Brain microvascular endothelial cell (primary cell): ENCODE data around the gene DHPS.
"Not testable (repeated sequence)": the region's sequence is repeated elsewhere in the genome, so short reads cannot be mapped to it uniquely, and the experiment has no call there.

Experiments
- DNase-seq: peaks from one replicate; pipeline ENCODE4 v3.0.0-alpha.2; 2020
- H3K27ac ChIP-seq: fragments of 250-450 bp; sonication (Bioruptor Pico); 2 replicates; pipeline ENCODE4 v1.5.1; 2020; ENCODE audit warnings: mild to moderate bottlenecking, moderate library complexity
- H3K27me3 ChIP-seq: fragments of 250-450 bp; sonication (Bioruptor Pico); replicated peaks from 2 replicates; pipeline ENCODE4 v1.5.1; 2020; ENCODE audit warnings: mild to moderate bottlenecking
- H3K36me3 ChIP-seq: fragments of 250-450 bp; sonication (Bioruptor Pico); replicated peaks from 2 replicates; pipeline ENCODE4 v1.5.1; 2020; ENCODE audit warnings: mild to moderate bottlenecking
- H3K4me3 ChIP-seq: 2 replicates; pipeline ENCODE4 v1.5.1; 2011; ENCODE audit warnings: low read depth, mild to moderate bottlenecking, control low read depth, low read length, moderate library complexity
- in situ Hi-C: cut with HindIII; loops from 2 replicates; pipeline ENCODE4 v1.10.0; 2017; ENCODE audit warnings: low sequenced_read_pairs, low pct_ligation_motif_present
- TF ChIP-seq, protein P1 (sequence below): IDR thresholded peaks from 2 replicates; pipeline ENCODE4 v1.5.1; 2011; ENCODE audit warnings: low read depth, mild to moderate bottlenecking, moderate library complexity, low read length, control low read depth, inconsistent platforms; ENCODE audit errors: missing control alignments

The DHPS gene

DNA sequence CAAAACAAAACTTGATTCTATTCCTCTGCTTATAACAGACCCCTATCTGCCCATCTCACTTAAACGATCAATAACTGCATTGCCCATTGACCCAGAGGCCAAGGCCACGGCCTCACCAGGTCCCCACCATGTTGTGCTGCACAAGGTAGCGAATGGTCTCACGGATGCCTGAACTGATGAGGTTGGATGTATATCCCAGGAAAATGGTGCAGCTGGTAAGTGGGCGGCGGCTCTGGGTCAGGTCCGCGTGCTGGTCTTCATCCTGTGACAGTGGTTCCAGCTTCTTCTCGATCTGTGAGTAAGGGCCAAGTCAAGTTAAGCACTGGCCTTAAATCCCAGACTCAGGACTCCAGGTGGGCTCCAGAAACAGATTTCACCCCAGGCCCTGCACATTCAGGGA lies 1.6 kb downstream of the DHPS start:
- in situ Hi-C loops: no loop called here
- DNase-seq: no peak
- TF ChIP-seq, protein P1, sequence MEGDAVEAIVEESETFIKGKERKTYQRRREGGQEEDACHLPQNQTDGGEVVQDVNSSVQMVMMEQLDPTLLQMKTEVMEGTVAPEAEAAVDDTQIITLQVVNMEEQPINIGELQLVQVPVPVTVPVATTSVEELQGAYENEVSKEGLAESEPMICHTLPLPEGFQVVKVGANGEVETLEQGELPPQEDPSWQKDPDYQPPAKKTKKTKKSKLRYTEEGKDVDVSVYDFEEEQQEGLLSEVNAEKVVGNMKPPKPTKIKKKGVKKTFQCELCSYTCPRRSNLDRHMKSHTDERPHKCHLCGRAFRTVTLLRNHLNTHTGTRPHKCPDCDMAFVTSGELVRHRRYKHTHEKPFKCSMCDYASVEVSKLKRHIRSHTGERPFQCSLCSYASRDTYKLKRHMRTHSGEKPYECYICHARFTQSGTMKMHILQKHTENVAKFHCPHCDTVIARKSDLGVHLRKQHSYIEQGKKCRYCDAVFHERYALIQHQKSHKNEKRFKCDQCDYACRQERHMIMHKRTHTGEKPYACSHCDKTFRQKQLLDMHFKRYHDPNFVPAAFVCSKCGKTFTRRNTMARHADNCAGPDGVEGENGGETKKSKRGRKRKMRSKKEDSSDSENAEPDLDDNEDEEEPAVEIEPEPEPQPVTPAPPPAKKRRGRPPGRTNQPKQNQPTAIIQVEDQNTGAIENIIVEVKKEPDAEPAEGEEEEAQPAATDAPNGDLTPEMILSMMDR: no peak
- Histone ChIP-seq H3K27me3 (no peaks in the 10 kb centered on the region), H3K27ac (no peak overlapping the region), H3K4me3 (no peak overlapping the region), H3K36me3 (peaks cover 30% of the 10 kb centered on the region)

DNA sequence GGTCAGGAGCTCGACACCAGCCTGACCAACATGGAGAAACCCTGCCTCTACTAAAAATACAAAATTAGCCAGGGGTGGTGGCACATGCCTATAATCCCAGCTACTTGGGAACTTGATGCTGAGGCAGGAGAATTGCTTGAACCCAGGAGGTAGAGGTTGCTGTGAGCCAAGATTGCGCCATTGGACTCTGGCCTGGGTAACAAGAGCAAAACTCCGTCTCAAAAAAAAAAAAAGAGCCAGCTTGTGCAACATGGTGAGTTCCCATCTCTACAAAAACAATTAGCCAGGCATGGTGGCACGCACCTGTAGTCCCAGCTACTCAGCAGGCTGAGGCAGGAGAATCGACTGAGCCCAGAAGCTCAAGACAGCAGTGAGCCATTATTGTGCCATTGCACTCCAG lies 3.6 kb downstream of the DHPS start:
- H3K4me3 ChIP-seq, in situ Hi-C loops: not testable (repeated sequence)
- H3K36me3 ChIP-seq: peaks cover 42% of the 10 kb centered on the region

DNA sequence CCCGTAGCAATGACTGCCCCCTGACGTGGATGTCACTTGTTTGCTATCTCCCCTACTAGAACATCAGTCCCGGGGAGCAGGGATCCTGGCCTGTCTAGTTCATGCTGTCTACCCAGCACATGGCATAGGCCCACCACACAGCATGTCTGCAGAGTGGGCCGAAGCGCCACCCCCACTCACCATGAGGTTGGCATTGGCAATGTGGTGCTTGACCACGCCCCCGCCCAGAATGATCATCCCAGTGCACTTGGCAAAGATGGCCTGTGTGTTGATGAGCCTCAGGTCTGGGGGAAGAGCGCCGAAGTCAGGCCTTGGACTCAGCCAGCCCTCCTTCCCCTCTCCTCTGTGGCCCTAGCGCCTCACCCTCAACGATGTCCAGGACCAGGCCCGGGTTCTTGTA lies 4.8 kb downstream of the DHPS start:
- in situ Hi-C loops: no loop called here
- Histone ChIP-seq H3K36me3 (peaks cover 49% of the 10 kb centered on the region), H3K4me3 (no peak overlapping the region), H3K27ac (no peak overlapping the region), H3K27me3 (no peaks in the 10 kb centered on the region)
- DNase-seq: no peak
- TF ChIP-seq, protein P1: no peak

More for the DNA sequence above, 3.6 kb downstream of the DHPS start:
- not testable (repeated sequence) for H3K27me3 ChIP-seq, H3K27ac ChIP-seq, DNase-seq

DNA sequence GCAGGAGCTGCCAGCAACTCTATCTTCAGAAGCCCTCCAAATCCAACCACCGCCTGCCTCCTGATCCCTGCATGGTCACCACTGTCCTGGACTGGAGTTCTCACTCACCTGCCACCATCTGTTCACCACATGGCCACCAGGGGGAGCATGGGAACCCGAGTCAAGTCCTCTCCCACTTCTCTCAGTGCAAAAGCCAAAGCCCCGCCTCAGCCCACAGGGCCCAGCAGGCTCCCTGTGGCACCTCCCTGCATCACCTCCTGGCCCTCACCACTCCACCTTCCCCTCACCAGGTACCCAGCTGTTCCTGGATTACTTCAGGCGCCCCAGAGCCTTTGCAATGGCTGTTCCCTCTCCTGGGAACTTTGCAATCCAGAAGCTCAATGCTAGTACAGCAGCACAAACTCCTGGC lies 5.3 kb downstream of the DHPS start:
- in situ Hi-C loops: no loop called here
- Histone ChIP-seq H3K27me3 (no peaks in the 10 kb centered on the region), H3K27ac (no peak overlapping the region), H3K4me3 (no peak overlapping the region), H3K36me3 (peaks cover 51% of the 10 kb centered on the region)
- DNase-seq: peak; percentile 74
- TF ChIP-seq, protein P1: peak; percentile 92

DNA sequence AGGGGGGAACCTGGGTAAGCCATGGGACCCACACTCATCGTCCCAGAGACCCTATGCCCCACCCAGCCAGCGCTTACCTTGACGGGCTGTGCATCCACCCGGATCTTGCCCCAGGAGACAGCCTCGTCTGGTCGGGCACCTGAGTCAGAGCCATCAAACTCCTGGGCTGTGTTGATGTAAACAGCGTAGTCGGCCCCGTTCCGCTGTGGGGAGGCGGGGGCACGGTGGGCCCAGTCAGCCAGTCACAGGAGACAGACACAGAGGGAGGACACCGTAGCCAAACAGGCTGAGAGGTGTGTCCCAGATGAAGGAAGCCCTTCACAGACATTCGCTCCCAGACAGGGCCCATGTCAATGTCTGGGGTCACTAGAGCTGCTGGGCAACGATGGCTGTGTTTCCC lies 5.7 kb downstream of the DHPS start:
- Histone ChIP-seq H3K4me3 (no peak overlapping the region), H3K36me3 (peaks cover 51% of the 10 kb centered on the region)
- no peak for DNase-seq

DNA sequence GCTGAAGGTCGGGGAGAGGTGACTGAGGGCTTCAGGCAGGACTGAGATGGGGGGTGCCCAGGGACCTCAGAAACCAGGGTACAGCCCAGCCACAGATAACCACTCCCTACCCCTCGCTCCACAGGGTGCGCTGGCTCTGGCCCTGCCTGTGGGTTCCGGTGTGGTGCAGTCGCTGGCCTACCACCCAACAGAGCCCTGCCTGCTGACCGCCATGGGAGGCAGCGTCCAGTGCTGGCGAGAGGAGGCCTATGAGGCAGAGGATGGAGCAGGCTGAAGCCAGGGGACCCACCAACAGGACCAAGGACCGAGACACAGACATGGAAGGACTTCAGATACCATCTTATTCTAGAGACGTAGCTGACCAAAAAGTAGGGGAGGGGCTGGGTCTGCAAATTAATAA lies 6.3 kb downstream of the DHPS start:
- H3K4me3 ChIP-seq: no peak overlapping the region
- in situ Hi-C loops: no loop called here
- TF ChIP-seq, protein P1: no peak
- H3K27me3 ChIP-seq: no peaks in the 10 kb centered on the region
- peaks cover 53% of the 10 kb centered on the region for H3K36me3 ChIP-seq
- H3K27ac ChIP-seq: no peak overlapping the region
- no peak for DNase-seq

More for the DNA sequence above, 5.7 kb downstream of the DHPS start:
- TF ChIP-seq, protein P1: no peak
- Histone ChIP-seq H3K27me3 (no peaks in the 10 kb centered on the region), H3K27ac (no peak overlapping the region)
- in situ Hi-C loops: no loop called here
